ENCODE results near the gene UCK1.

GRCh38 chr9:131578021-131578420, 47.0 kb upstream of the UCK1 start:
- TF ChIP-seq POLR2AphosphoS5 (IDR thresholded peaks at IDR 0.05; ENCODE audit: low read depth, low read length) (no peak), POLR2A (IDR thresholded peaks at IDR 0.05; ENCODE audit: low read depth, low read length) (no peak), TAF1 (IDR thresholded peaks at IDR 0.05; ENCODE audit: low read depth, low read length) (no peak), PAX5 (IDR thresholded peaks at IDR 0.05; ENCODE audit: insufficient read depth, low read length, severe bottlenecking) (no peak), SPI1 (IDR thresholded peaks at IDR 0.05; ENCODE audit: low read depth, low read length) (no peak), POU2F2 (IDR thresholded peaks at IDR 0.05; ENCODE audit: low read depth, low read length) (no peak)

All from GM12891 (cell line).